ENCODE measurements around the gene TMEM222.
"Not testable (repeated sequence)": the region's sequence is repeated elsewhere in the genome, so short reads cannot be mapped to it uniquely, and the experiment has no call there.

Gene TMEM222, protein sequence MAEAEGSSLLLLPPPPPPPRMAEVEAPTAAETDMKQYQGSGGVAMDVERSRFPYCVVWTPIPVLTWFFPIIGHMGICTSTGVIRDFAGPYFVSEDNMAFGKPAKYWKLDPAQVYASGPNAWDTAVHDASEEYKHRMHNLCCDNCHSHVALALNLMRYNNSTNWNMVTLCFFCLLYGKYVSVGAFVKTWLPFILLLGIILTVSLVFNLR

DNA sequence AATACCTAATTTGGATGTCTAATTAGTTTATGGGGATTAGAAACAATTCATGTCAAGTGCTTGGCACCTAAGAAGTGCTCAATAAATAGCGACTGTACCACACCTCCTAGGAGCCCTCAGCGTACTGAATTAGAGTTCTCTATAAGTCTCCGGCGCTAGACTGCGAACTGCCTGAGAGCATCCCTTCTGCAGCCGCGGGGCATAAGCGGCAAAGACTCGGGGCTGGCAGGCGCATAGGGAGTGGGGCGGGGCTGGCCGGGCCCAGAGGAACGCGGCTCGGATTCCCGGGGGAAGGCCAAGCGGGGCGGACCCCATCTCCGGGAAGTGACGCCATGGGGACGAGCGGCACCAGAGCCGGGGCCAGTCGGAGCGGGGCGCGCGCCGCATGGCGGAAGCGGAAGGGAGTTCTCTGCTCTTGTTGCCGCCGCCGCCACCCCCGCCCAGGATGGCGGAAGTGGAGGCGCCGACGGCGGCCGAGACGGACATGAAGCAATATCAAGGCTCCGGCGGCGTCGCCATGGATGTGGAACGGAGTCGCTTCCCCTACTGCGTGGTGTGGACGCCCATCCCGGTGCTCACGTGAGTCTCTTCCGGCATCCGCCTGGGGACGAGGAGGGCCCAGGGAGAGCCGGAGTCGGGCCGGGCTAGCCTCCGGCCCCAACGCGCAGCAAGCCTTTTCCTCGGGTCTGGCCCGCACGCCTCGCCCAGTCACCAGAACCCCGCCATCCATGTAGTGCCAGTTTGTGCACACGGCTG lies at the start of gene TMEM222:
Gene TMEM222, plus strand, starts transcription at position 351 of the 756 bp plus-strand sequence. Its CDS starts 35 bp downstream, at position 386.
- DNase-seq (ENCODE audit: low spot score): peak; percentile 99
- H3K4me3 Mint-ChIP-seq: peak within 1 kb of the TSS; percentile 96
- H3K27me3 Mint-ChIP-seq (ENCODE audit: low read depth): peaks cover 3% of the 10 kb centered on the region
- peaks cover 22% of the 10 kb centered on the region for H3K36me3 Mint-ChIP-seq (ENCODE audit: low read depth)
- H3K4me1 Mint-ChIP-seq (ENCODE audit: low read depth): peaks cover 19% of the 10 kb centered on the region
- peak within 1 kb of the TSS; percentile 93 for H3K27ac Mint-ChIP-seq
- H3K9me3 Mint-ChIP-seq: no peaks in the 10 kb centered on the region

DNA sequence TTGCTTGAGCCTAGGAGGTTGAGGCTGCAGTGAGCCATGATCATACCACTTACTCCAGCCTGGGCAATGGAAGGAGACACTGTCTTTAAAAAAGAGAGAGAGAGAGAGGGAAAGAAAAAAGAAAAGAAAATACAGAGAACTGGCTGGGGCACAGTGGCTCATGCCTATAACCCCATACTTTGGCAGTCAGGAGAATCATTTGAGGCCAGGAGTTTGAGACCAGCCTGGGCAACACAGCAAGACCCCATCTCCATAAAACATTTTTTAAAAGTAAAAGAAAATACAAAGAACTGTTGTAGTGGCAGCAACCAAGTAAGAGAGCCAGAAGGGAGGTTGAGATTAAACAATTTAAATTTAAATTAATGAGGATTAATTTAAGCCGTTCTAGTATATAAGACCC lies 47.8 kb upstream of the TMEM222 start:
- no peaks in the 10 kb centered on the region for H3K27me3 Mint-ChIP-seq (ENCODE audit: low read depth)
- no peak overlapping the region for H3K27ac Mint-ChIP-seq
- peaks cover 3% of the 10 kb centered on the region for H3K4me1 Mint-ChIP-seq (ENCODE audit: low read depth)
- no peak for DNase-seq (ENCODE audit: low spot score)
- H3K36me3 Mint-ChIP-seq (ENCODE audit: low read depth): peaks cover 13% of the 10 kb centered on the region
- H3K4me3 Mint-ChIP-seq: no peak overlapping the region
- peaks cover 7% of the 10 kb centered on the region for H3K9me3 Mint-ChIP-seq

DNA sequence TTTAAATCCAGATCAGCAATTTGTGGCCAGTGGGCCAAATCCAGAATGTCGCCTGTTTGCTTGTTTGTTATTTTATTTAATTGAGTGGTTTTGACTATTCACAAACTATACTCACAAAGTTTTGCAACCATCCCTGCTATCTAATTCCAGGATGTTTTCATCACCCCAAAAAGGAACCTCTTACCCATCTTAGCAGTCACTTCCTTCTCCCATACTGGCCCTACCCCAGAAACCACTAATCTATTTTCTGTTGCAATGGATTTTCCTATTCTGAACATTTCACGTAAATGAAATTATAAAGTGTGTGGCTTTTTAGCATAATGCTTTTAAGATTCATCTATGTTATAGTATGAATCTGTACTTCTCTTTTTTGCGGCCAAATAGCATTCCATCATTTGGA lies 46.3 kb upstream of the TMEM222 start:
- no peak overlapping the region for H3K27ac Mint-ChIP-seq
- peaks cover 3% of the 10 kb centered on the region for H3K4me1 Mint-ChIP-seq (ENCODE audit: low read depth)
- peaks cover 7% of the 10 kb centered on the region for H3K9me3 Mint-ChIP-seq
- H3K36me3 Mint-ChIP-seq (ENCODE audit: low read depth): peaks cover 12% of the 10 kb centered on the region
- no peak for DNase-seq (ENCODE audit: low spot score)
- H3K27me3 Mint-ChIP-seq (ENCODE audit: low read depth): no peaks in the 10 kb centered on the region
- H3K4me3 Mint-ChIP-seq: no peak overlapping the region

DNA sequence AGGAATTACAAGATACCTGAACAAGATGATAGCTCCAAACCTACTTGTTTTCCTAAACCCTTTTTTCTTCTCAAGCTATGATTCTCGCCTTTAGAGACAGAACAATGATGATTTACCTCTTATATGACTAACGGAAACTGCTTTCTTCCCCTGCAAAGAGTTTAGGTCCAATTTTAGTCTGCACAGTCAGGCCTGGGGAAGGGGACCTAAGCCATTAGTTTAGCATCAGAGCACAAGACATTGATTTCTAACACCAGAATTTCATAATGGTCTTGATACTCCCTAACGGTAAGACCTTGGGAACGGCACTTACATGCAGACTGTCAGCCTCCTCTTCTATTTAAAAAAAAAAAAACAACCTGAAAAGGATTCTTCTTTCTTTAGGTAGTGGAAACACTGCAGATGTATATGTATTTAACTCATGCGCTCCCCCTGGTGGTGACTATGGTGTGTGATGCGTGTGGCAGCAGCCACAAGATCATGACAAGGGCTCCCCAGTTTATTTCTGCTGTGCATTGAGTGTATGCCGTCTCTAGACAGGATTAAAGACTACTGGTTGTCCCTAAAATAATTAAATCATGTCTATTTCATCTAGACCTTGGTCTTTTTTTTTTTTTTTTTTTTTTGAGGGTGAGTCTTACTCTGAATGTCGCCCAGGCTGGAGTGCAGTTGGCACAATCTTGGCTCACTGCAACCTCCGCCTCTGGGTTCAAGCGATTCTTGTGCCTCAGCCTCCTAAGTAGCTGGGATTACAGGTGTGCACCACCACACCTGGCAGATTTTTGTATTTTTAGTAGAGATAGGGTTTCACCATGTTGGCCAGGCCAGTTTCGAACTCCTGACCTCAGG lies 37.3 kb upstream of the TMEM222 start:
- DNase-seq (ENCODE audit: low spot score): peak; percentile 70
- no peaks in the 10 kb centered on the region for H3K9me3 Mint-ChIP-seq
- H3K27ac Mint-ChIP-seq: no peak overlapping the region
- H3K36me3 Mint-ChIP-seq (ENCODE audit: low read depth): peaks cover 12% of the 10 kb centered on the region
- no peaks in the 10 kb centered on the region for H3K4me1 Mint-ChIP-seq (ENCODE audit: low read depth)
- H3K4me3 Mint-ChIP-seq: no peak overlapping the region
- H3K27me3 Mint-ChIP-seq (ENCODE audit: low read depth): no peaks in the 10 kb centered on the region

DNA sequence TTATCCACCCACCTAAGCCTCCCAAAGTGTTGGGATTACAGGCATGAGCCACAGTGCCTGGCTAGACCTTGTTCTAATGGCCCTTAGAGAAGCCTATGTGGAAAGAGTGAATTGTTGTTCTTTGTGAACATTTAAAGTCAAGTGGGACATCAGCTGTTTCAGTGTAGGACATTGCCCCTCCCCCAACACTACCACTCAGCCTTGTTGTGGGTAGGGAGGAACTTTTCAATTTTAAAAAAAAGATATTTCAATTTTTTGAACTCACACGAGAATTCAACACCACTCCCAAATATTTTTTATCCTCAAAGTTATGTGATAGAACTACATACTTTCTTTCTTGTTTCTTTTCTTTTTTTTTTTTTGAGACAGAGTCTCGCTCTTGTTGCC lies 36.7 kb upstream of the TMEM222 start:
- H3K27me3 Mint-ChIP-seq (ENCODE audit: low read depth): no peaks in the 10 kb centered on the region

DNA sequence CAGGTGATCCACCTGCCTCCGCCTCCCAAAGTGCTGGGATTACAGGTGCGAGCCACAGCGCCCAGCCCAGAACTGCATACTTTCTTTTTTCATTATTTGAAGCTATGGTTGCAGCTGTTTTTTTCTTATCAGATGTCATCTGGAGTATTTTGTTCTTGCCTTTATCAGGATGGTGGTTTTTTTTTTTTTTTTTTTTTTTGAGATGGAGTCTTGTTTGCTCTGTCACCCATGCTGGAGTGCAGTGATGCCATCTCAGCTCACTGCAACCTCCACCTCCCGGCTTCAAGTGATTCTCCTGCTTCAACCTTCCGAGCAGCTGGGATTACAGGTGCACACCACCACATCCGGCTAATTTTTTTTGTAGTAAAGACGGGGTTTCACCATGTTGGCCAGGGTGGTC lies 36.1 kb upstream of the TMEM222 start:
- not testable (repeated sequence) for H3K9me3 Mint-ChIP-seq; H3K4me1 Mint-ChIP-seq (ENCODE audit: low read depth); DNase-seq (ENCODE audit: low spot score); H3K4me3 Mint-ChIP-seq; H3K27me3 Mint-ChIP-seq (ENCODE audit: low read depth); H3K27ac Mint-ChIP-seq
- H3K36me3 Mint-ChIP-seq (ENCODE audit: low read depth): peaks cover 12% of the 10 kb centered on the region

More for the DNA sequence above, 36.7 kb upstream of the TMEM222 start:
- Mint-ChIP-seq H3K9me3 (no peaks in the 10 kb centered on the region), H3K27ac (no peak overlapping the region), H3K36me3 (ENCODE audit: low read depth) (peaks cover 12% of the 10 kb centered on the region), H3K4me1 (ENCODE audit: low read depth) (no peaks in the 10 kb centered on the region), H3K4me3 (no peak overlapping the region)
- DNase-seq (ENCODE audit: low spot score): no peak

DNA sequence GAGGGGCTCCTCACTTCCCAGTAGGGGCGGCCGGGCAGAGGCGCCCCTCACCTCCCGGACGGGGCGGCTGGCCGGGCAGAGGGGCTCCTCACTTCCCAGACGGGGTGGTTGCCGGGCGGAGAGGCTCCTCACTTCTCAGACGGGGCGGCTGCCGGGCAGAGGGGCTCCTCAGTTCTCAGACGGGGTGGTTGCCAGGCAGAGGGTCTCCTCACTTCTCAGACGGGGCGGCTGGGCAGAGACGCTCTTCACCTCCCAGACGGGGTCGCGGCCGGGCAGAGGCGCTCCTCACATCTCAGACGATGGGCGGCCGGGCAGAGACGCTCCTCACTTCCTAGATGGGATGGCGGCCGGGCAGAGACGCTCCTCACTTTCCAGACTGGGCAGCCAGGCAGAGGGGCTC lies 32.8 kb upstream of the TMEM222 start:
- not testable (repeated sequence) for H3K36me3 Mint-ChIP-seq (ENCODE audit: low read depth); H3K27me3 Mint-ChIP-seq (ENCODE audit: low read depth); H3K4me3 Mint-ChIP-seq; H3K4me1 Mint-ChIP-seq (ENCODE audit: low read depth); H3K9me3 Mint-ChIP-seq; DNase-seq (ENCODE audit: low spot score); H3K27ac Mint-ChIP-seq

DNA sequence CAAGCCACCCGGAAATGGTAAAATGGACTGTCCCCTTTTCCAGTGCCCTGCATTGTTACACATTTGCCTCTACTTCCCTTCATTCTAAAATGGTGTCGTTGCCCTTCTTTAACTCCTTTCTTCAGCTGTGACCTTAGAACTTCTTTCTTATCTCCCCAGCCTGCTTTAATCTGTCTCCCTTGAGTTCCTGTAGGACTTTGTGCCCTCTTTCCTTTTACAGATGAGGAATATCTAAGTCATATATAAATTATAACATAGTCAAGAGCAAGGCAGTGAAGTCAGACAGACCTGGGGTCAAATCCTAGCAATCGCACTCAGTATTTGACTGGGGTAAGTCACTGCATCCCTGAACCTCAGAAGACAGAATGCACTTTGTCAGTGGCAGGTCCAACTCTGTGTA lies 31.4 kb upstream of the TMEM222 start:
- Mint-ChIP-seq H3K4me3 (no peak overlapping the region), H3K27ac (no peak overlapping the region), H3K9me3 (no peaks in the 10 kb centered on the region), H3K4me1 (ENCODE audit: low read depth) (no peaks in the 10 kb centered on the region), H3K36me3 (ENCODE audit: low read depth) (peaks cover 7% of the 10 kb centered on the region), H3K27me3 (ENCODE audit: low read depth) (no peaks in the 10 kb centered on the region)
- no peak for DNase-seq (ENCODE audit: low spot score)

DNA sequence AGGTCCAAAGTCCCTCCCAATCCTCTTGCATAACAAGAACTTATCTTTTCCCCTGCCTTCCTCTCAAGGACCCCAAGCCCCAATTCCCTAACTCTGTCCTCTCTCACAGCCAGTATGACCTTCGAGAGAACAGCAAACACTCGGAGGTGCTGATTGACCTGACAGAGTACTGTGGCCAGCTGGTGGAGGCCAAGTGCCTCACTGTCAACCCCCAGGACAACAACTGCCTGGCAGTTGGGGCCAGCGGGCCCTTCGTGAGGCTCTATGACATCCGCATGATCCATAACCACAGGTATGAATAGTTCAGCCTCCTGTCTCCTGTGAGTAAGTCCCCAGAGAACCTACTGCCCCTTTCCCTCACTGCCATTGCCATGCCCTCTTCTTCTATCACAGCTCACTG lies 29.9 kb upstream of the TMEM222 start:
- H3K27ac Mint-ChIP-seq: no peak overlapping the region
- DNase-seq (ENCODE audit: low spot score): no peak
- H3K4me1 Mint-ChIP-seq (ENCODE audit: low read depth): peaks cover 2% of the 10 kb centered on the region
- peaks cover 7% of the 10 kb centered on the region for H3K36me3 Mint-ChIP-seq (ENCODE audit: low read depth)
- H3K27me3 Mint-ChIP-seq (ENCODE audit: low read depth): no peaks in the 10 kb centered on the region
- H3K4me3 Mint-ChIP-seq: no peak overlapping the region
- H3K9me3 Mint-ChIP-seq: no peaks in the 10 kb centered on the region

DNA sequence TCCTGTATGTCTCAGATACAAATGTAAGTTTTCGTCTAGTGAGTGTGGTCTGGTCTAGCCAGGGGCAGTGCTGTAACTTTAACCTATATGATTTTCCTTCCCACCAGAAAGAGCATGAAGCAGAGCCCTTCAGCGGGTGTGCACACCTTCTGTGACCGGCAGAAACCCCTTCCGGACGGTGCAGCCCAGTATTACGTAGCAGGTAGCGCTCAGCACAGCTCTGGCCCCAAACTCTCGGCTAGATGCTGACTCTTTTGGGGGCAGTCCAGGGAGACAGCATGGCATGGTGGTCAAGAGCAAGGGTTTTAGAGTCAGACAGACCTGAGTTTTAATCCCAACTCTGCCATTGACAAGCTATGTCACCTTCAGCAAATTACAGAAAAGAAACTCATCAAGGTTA lies 28.0 kb upstream of the TMEM222 start:
- Mint-ChIP-seq H3K27ac (no peak overlapping the region), H3K27me3 (ENCODE audit: low read depth) (no peaks in the 10 kb centered on the region), H3K36me3 (ENCODE audit: low read depth) (peaks cover 1% of the 10 kb centered on the region), H3K4me1 (ENCODE audit: low read depth) (peaks cover 2% of the 10 kb centered on the region), H3K9me3 (no peaks in the 10 kb centered on the region), H3K4me3 (no peak overlapping the region)
- DNase-seq (ENCODE audit: low spot score): no peak

DNA sequence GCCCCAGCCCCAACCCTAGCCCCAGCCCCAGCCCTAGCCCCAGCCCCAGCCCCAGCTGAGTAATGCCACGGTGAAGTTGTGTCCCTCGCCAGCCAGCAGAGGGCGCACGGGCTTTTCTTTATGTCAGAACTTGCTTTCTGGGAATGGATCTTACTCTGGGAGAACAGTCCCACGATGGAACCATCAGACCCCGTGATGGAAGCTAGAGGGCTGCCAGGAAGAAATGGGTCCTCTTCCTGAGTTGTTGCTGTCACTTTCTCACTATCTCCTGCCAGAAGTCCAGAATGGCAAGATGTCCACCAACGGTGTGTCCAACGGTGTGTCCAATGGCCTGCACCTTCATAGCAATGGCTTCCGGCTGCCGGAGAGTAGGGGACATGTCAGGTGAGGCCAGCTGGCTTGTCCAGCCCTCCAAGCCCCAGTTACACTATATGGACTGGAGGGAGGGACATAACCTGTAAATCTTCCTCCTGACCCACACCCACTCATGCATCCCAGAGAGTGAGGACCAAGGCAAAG lies 25.1 kb upstream of the TMEM222 start:
- Mint-ChIP-seq H3K27ac (no peak overlapping the region), H3K4me1 (ENCODE audit: low read depth) (peaks cover 2% of the 10 kb centered on the region), H3K36me3 (ENCODE audit: low read depth) (peaks cover 3% of the 10 kb centered on the region), H3K27me3 (ENCODE audit: low read depth) (no peaks in the 10 kb centered on the region), H3K4me3 (no peak overlapping the region), H3K9me3 (no peaks in the 10 kb centered on the region)
- peak; percentile 31 for DNase-seq (ENCODE audit: low spot score)

DNA sequence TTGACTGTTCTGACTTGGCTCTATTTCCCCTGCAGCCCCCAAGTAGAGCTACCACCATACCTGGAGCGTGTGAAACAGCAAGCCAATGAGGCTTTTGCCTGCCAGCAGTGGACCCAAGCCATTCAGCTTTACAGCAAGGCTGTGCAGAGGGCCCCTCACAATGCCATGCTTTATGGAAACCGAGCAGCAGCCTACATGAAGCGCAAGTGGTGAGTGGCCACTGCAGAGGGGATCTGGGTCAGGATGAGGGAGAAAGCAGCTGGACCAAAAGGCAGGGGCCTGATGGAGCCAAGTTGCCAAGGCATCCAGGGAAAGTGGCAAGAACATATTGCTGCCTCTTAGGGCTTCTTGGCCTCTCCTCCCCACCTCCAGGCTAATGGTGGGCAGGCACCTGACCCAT lies 24.1 kb upstream of the TMEM222 start:
- no peak overlapping the region for H3K27ac Mint-ChIP-seq
- peaks cover 2% of the 10 kb centered on the region for H3K4me1 Mint-ChIP-seq (ENCODE audit: low read depth)
- H3K4me3 Mint-ChIP-seq: no peak overlapping the region
- H3K27me3 Mint-ChIP-seq (ENCODE audit: low read depth): no peaks in the 10 kb centered on the region
- H3K9me3 Mint-ChIP-seq: no peaks in the 10 kb centered on the region
- DNase-seq (ENCODE audit: low spot score): no peak
- H3K36me3 Mint-ChIP-seq (ENCODE audit: low read depth): peaks cover 3% of the 10 kb centered on the region

DNA sequence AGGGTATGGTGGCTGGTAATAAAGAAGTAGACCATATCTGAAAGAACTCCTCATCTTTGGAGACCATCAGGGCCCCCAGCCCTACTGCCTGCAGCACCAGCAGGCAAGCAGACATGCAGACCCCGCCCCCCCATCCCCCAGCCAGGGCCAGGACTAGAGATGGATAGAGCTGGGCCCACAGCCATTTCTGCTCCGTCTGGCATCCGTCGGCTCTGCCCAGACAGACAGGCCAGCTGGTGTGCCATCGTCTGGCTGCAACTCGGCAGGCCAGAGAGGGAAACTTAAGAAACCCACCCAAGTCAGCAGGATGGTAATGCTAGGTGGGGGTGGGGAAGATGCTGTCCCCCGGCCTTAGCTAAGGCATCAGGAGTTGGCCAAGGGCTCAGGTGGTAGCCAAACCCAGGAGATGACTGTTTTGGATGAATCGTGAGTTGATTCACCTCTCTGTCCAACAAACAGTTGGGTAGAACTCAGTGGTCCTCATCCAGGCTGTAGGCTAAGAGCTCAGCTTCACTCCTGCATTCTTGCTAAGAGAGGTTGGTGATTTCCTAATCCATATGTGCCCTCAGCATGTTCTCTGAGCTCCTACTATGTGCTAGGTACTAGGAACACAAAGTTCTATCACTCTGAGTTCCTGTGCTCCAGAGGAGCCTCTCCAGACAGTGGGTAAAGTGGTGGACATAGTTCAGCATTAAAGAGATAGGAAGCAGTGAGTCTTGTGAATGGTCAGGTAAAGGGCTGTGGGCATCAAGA lies 23.2 kb upstream of the TMEM222 start:
- Mint-ChIP-seq H3K4me1 (ENCODE audit: low read depth) (peaks cover 2% of the 10 kb centered on the region), H3K36me3 (ENCODE audit: low read depth) (peaks cover 3% of the 10 kb centered on the region), H3K9me3 (no peaks in the 10 kb centered on the region), H3K27ac (no peak overlapping the region), H3K27me3 (ENCODE audit: low read depth) (no peaks in the 10 kb centered on the region), H3K4me3 (no peak overlapping the region)
- DNase-seq (ENCODE audit: low spot score): no peak

Measured in T-helper 2 cell treated with Interferon-gamma antibody and Interleukin-4, amounts not matched to agents 5 μg/mL and 100 μg/mL, for 36 hours (primary cell).